H9 (cell line): Measurements from ENCODE around the gene RHOC. TPM values are rescaled to one million over a fixed set of nuclear protein-coding genes. Genes with fewer than 3 reads are reported as not detected.

Experiments used
- DNase-seq: peaks from one replicate; pipeline ENCODE4 v3.0.0-alpha.2; 2017
- H2AFZ ChIP-seq: one replicate; pipeline ENCODE4 v1.6.1; 2013; ENCODE audit warnings: mild to moderate bottlenecking, low read length, control low read depth, moderate library complexity
- H2AK5ac ChIP-seq: 2 replicates; pipeline ENCODE4 v1.6.1; 2013; ENCODE audit warnings: low read length, control low read depth, mixed read lengths; ENCODE audit not compliant: insufficient read length
- H2BK120ac ChIP-seq: one replicate; pipeline ENCODE4 v1.6.1; 2013; ENCODE audit warnings: low read depth, mild to moderate bottlenecking, low read length, control low read depth, inconsistent platforms; ENCODE audit not compliant: poor library complexity, severe bottlenecking
- H2BK12ac ChIP-seq: 2 replicates; pipeline ENCODE4 v1.6.1; 2013; ENCODE audit warnings: low read length, control low read depth, mixed read lengths, low read depth; ENCODE audit not compliant: insufficient read length
- H2BK15ac ChIP-seq: 2 replicates; pipeline ENCODE4 v1.6.1; 2013; ENCODE audit warnings: low read depth, low read length, control low read depth
- H2BK20ac ChIP-seq: one replicate; pipeline ENCODE4 v1.6.1; 2013; ENCODE audit warnings: low read depth, mild to moderate bottlenecking, low read length, control low read depth, inconsistent platforms; ENCODE audit not compliant: poor library complexity, severe bottlenecking
- H2BK5ac ChIP-seq: 2 replicates; pipeline ENCODE4 v1.6.1; 2013; ENCODE audit warnings: low read length, control low read depth, mixed read lengths; ENCODE audit not compliant: insufficient read length
- H3K14ac ChIP-seq: 2 replicates; pipeline ENCODE4 v1.6.1; 2013; ENCODE audit warnings: low read length, control low read depth; ENCODE audit not compliant: insufficient read depth
- H3K18ac ChIP-seq: 2 replicates; pipeline ENCODE4 v1.6.1; 2013; ENCODE audit warnings: low read depth, mild to moderate bottlenecking, mixed read lengths, low read length, control low read depth; ENCODE audit not compliant: insufficient read length
- H3K23ac ChIP-seq: 2 replicates; pipeline ENCODE4 v1.6.1; 2013; ENCODE audit warnings: low read length, control low read depth, mixed read lengths, low read depth; ENCODE audit not compliant: insufficient read length
- H3K23me2 ChIP-seq: 2 replicates; pipeline ENCODE4 v1.6.1; 2013; ENCODE audit warnings: low read depth, mild to moderate bottlenecking, mixed read lengths, low read length, control low read depth; ENCODE audit not compliant: insufficient read length, poor library complexity, severe bottlenecking
- H3K27ac ChIP-seq: 2 replicates; pipeline ENCODE4 v1.5.1; 2013; ENCODE audit warnings: low read length, control low read depth, mixed read lengths, low read depth; ENCODE audit not compliant: insufficient read length
- H3K27me3 ChIP-seq: 2 replicates; pipeline ENCODE4 v1.6.1; 2013; ENCODE audit warnings: low read length, control low read depth, inconsistent platforms; ENCODE audit not compliant: insufficient read depth
- H3K4ac ChIP-seq: 2 replicates; pipeline ENCODE4 v1.6.1; 2013; ENCODE audit warnings: low read depth, mild to moderate bottlenecking, control low read depth, inconsistent platforms, low read length, moderate library complexity
- H3K4me1 ChIP-seq: 2 replicates; pipeline ENCODE4 v1.6.1; 2013; ENCODE audit warnings: low read length, control low read depth, inconsistent platforms; ENCODE audit not compliant: insufficient read depth
- H3K4me2 ChIP-seq: 2 replicates; pipeline ENCODE4 v1.6.1; 2013; ENCODE audit warnings: low read length, control low read depth, mixed read lengths; ENCODE audit not compliant: insufficient read length, insufficient read depth
- H3K56ac ChIP-seq: 2 replicates; pipeline ENCODE4 v1.6.1; 2013; ENCODE audit warnings: low read depth, mild to moderate bottlenecking, mixed read lengths, low read length, control low read depth; ENCODE audit not compliant: insufficient read length
- H3K79me1 ChIP-seq: 2 replicates; pipeline ENCODE4 v1.6.1; 2013; ENCODE audit warnings: low read depth, mild to moderate bottlenecking, moderate library complexity, low read length, control low read depth, inconsistent platforms; ENCODE audit not compliant: insufficient read depth, poor library complexity, severe bottlenecking
- H3K79me2 ChIP-seq: 2 replicates; pipeline ENCODE4 v1.6.1; 2013; ENCODE audit warnings: low read length, control low read depth, inconsistent platforms; ENCODE audit not compliant: insufficient read depth
- H3K9ac ChIP-seq: 2 replicates; pipeline ENCODE4 v1.6.1; 2013; ENCODE audit warnings: low read length, control low read depth, mixed read lengths; ENCODE audit not compliant: insufficient read length; ENCODE audit errors: extremely low read depth
- H3K9me3 ChIP-seq: one replicate; pipeline ENCODE4 v1.6.1; 2013; ENCODE audit warnings: low read depth, low read length, inconsistent platforms; ENCODE audit not compliant: control insufficient read depth
- H3T11ph ChIP-seq: one replicate; pipeline ENCODE4 v1.6.1; 2013; ENCODE audit warnings: mild to moderate bottlenecking, low read length, control low read depth, inconsistent platforms
- H4K20me1 ChIP-seq: one replicate; pipeline ENCODE4 v1.6.1; 2013; ENCODE audit not compliant: control insufficient read depth, insufficient read length, insufficient read depth
- H4K5ac ChIP-seq: 2 replicates; pipeline ENCODE4 v1.6.1; 2013; ENCODE audit warnings: low read depth, mild to moderate bottlenecking, mixed read lengths, low read length, control low read depth; ENCODE audit not compliant: insufficient read length
- H4K8ac ChIP-seq: replicated peaks from 2 replicates; pipeline ENCODE4 v1.6.1; 2013; ENCODE audit warnings: low read length, control low read depth, mixed read lengths, low read depth; ENCODE audit not compliant: insufficient read length
- H4K91ac ChIP-seq: 2 replicates; pipeline ENCODE4 v1.6.1; 2013; ENCODE audit warnings: low read depth, mild to moderate bottlenecking, moderate library complexity, mixed read lengths, low read length, control low read depth; ENCODE audit not compliant: insufficient read length
- H3K27ac Mint-ChIP-seq, 3 experiments: 2 replicates in 2 of 3; 3 replicates in 1 of 3; pipeline ENCODE4 v1.8.0; 2020 to 2021; ENCODE audit warnings: mixed read lengths in 3 of 3, mild to moderate bottlenecking in 1 of 3, moderate library complexity in 1 of 3
- H3K27me3 Mint-ChIP-seq: 2 replicates; pipeline ENCODE4 v1.8.0; 2021; ENCODE audit warnings: low read depth, mild to moderate bottlenecking, moderate library complexity, mixed read lengths
- H3K36me3 Mint-ChIP-seq, 3 experiments: 2 replicates in 2 of 3; 3 replicates in 1 of 3; pipeline ENCODE4 v1.8.0; 2020 to 2021; ENCODE audit warnings: low read depth in 3 of 3, mixed read lengths in 3 of 3; ENCODE audit not compliant: insufficient read depth in 1 of 3
- H3K4me1 Mint-ChIP-seq, 2 experiments: 2 replicates each; pipeline ENCODE4 v1.8.0; 2020; ENCODE audit warnings: mixed read lengths in 2 of 2
- H3K4me3 Mint-ChIP-seq, 2 experiments: 2 replicates in 1 of 2; 3 replicates in 1 of 2; pipeline ENCODE4 v1.8.0; 2020 to 2021; ENCODE audit warnings: mild to moderate bottlenecking in 2 of 2, mixed read lengths in 2 of 2, moderate library complexity in 1 of 2
- H3K9me3 Mint-ChIP-seq, 2 experiments: 2 replicates in 1 of 2; 3 replicates in 1 of 2; pipeline ENCODE4 v1.8.0; 2020; ENCODE audit warnings: mild to moderate bottlenecking in 2 of 2, mixed read lengths in 2 of 2, moderate library complexity in 1 of 2
- WGBS: extraction: QIAGEN DNeasy Blood & Tissue Kit; methylation state at CpG from one replicate; pipeline ENCODE4 v1.1.7; 2013; ENCODE audit warnings: missing lambda C conversion rate, low lambda C conversion rate, mixed read lengths; ENCODE audit not compliant: insufficient read length; ENCODE audit errors: extremely low coverage; 5-methylcytosine and 5-hydroxymethylcytosine counted together
- total RNA-seq: library from RNA; stranded (reverse); gene quantifications from 2 replicates; pipeline ENCODE4 v1.2.1, GENCODE V29; 2021
- TF ChIP-seq, protein P1 (sequence below): fragments of 200-600 bp; sonication (generic); conservative IDR thresholded peaks from 3 replicates; pipeline ENCODE4 v1.8.0; 2021; ENCODE audit warnings: antibody characterized with exemption, mild to moderate bottlenecking

Gene RHOC
- total RNA-seq, 1 experiment from 2014 or later = 68.9 TPM

GRCh38 chr1:112672842-112673241, 34.1 kb downstream of the RHOC start:
- no peak overlapping the region for H3K14ac ChIP-seq
- H3K9me3 ChIP-seq = no peaks in the 10 kb centered on the region
- H3K79me1 ChIP-seq = no peaks in the 10 kb centered on the region
- no peak overlapping the region for H2BK120ac ChIP-seq
- H3K23ac ChIP-seq = no peak overlapping the region
- peaks cover 5% of the 10 kb centered on the region; the same call in 1 of the 2 replicates for H3K79me2 ChIP-seq
- H2BK5ac ChIP-seq = no peak overlapping the region
- peaks cover 6% of the 10 kb centered on the region; the same call in 1 of the 2 replicates for H3K27me3 ChIP-seq
- H2BK15ac ChIP-seq = no peak overlapping the region
- H3K23me2 ChIP-seq = peaks cover 14% of the 10 kb centered on the region
- no peak overlapping the region for H3K4ac ChIP-seq
- H3K27ac ChIP-seq = no peak overlapping the region
- Mint-ChIP-seq H3K9me3 (no peaks in the 10 kb centered on the region), H3K27ac (no peak overlapping the region), H3K36me3 (peaks cover 15 to 43% (median 35%) of the 10 kb centered on the region in 3 experiments; a peak in 5 of 7 replicates), H3K4me3 (no peak overlapping the region), H3K27me3 (peaks cover 12% of the 10 kb centered on the region), H3K4me1 (peaks cover 44 to 50% of the 10 kb centered on the region in 2 experiments)
- no peak overlapping the region for H3K56ac ChIP-seq
- H4K5ac ChIP-seq = no peak overlapping the region
- H3K9ac ChIP-seq = no peak overlapping the region
- peaks cover 6% of the 10 kb centered on the region for H3K4me1 ChIP-seq
- no peak overlapping the region for H3K4me2 ChIP-seq
- DNase-seq = no peak
- H2BK12ac ChIP-seq = no peak overlapping the region
- H2AK5ac ChIP-seq = no peak overlapping the region
- H4K20me1 ChIP-seq = no peaks in the 10 kb centered on the region
- H2BK20ac ChIP-seq = no peak overlapping the region
- no peak overlapping the region for H4K91ac ChIP-seq
- H3K18ac ChIP-seq = no peak overlapping the region
- WGBS = no CpG with 5 or more reads among the region's 1 CpG
- no peak overlapping the region for H2AFZ ChIP-seq
- no peak overlapping the region for H3T11ph ChIP-seq
- TF ChIP-seq, protein P1, sequence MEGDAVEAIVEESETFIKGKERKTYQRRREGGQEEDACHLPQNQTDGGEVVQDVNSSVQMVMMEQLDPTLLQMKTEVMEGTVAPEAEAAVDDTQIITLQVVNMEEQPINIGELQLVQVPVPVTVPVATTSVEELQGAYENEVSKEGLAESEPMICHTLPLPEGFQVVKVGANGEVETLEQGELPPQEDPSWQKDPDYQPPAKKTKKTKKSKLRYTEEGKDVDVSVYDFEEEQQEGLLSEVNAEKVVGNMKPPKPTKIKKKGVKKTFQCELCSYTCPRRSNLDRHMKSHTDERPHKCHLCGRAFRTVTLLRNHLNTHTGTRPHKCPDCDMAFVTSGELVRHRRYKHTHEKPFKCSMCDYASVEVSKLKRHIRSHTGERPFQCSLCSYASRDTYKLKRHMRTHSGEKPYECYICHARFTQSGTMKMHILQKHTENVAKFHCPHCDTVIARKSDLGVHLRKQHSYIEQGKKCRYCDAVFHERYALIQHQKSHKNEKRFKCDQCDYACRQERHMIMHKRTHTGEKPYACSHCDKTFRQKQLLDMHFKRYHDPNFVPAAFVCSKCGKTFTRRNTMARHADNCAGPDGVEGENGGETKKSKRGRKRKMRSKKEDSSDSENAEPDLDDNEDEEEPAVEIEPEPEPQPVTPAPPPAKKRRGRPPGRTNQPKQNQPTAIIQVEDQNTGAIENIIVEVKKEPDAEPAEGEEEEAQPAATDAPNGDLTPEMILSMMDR = no peak
- H4K8ac ChIP-seq = no peak overlapping the region
